ENCODE data around the gene TECTB. TPM values are rescaled to one million over a fixed set of nuclear protein-coding genes. Genes with fewer than 3 reads are reported as not detected.

TECTB gene
- total RNA-seq, 1 donor from 2014 or later, result not detected

- no peak for DNase-seq (ENCODE audit: low spot score)
Measured at GRCh38 chr10:112275512-112276245, 7.5 kb upstream of the TECTB start.

GRCh38 chr10:112278871-112279270, 4.3 kb upstream of the TECTB start:
- DNase-seq (ENCODE audit: low spot score), result no peak

- DNase-seq (ENCODE audit: low spot score), result no peak
Measured at GRCh38 chr10:112279433-112279832, 3.8 kb upstream of the TECTB start.

GRCh38 chr10:112280205-112280921, 2.8 kb upstream of the TECTB start:
- DNase-seq (ENCODE audit: low spot score), result no peak

- DNase-seq (ENCODE audit: low spot score), result no peak
Measured at GRCh38 chr10:112282086-112282485, 1.1 kb upstream of the TECTB start.

GRCh38 chr10:112286837-112287818, 3.9 kb downstream of the TECTB start:
- no peak for DNase-seq (ENCODE audit: low spot score)

GRCh38 chr10:112287844-112288243, 4.6 kb downstream of the TECTB start:
- no peak for DNase-seq (ENCODE audit: low spot score)

- no peak for DNase-seq (ENCODE audit: low spot score)
Measured at GRCh38 chr10:112288486-112288885, 5.3 kb downstream of the TECTB start.

GRCh38 chr10:112289373-112290053, 6.3 kb downstream of the TECTB start:
- DNase-seq (ENCODE audit: low spot score), result no peak

GRCh38 chr10:112290054-112290373, 6.8 kb downstream of the TECTB start:
- DNase-seq (ENCODE audit: low spot score), result no peak

GRCh38 chr10:112294169-112294568, 11.0 kb downstream of the TECTB start:
- DNase-seq (ENCODE audit: low spot score), result no peak

- no peak for DNase-seq (ENCODE audit: low spot score)
Measured at GRCh38 chr10:112295853-112296830, 12.9 kb downstream of the TECTB start.

- DNase-seq (ENCODE audit: low spot score), result no peak
Measured at GRCh38 chr10:112296908-112297331, 13.7 kb downstream of the TECTB start.

GRCh38 chr10:112298581-112298980, 15.4 kb downstream of the TECTB start:
- DNase-seq (ENCODE audit: low spot score), result no peak

GRCh38 chr10:112299456-112299855, 16.3 kb downstream of the TECTB start:
- no peak for DNase-seq (ENCODE audit: low spot score)

GRCh38 chr10:112302335-112302734, 19.1 kb downstream of the TECTB start:
- DNase-seq (ENCODE audit: low spot score), result no peak

GRCh38 chr10:112303528-112303927, 20.3 kb downstream of the TECTB start:
- no peak for DNase-seq (ENCODE audit: low spot score)

GRCh38 chr10:112304267-112304859, 21.2 kb downstream of the TECTB start:
- no peak for DNase-seq (ENCODE audit: low spot score)

GRCh38 chr10:112307358-112308124, 24.3 kb downstream of the TECTB start:
- peak; percentile 21 for DNase-seq (ENCODE audit: low spot score)
